ENCODE data around the gene ACER1.

- no peak for TF ChIP-seq POLR2AphosphoS5 (IDR thresholded peaks at IDR 0.05; ENCODE audit: low read depth, low read length)
- no peak for TF ChIP-seq TAF1 (IDR thresholded peaks at IDR 0.05; ENCODE audit: borderline replicate concordance, insufficient read depth, low read length)
- TF ChIP-seq SIN3A (IDR thresholded peaks at IDR 0.05; ENCODE audit: borderline replicate concordance, insufficient read depth, low read length) = no peak
Measured at GRCh38 chr19:6340493-6341201, 7.2 kb upstream of the ACER1 start.
